ENCODE data around the gene SLC38A7.
"Not testable (repeated sequence)": the region's sequence is repeated elsewhere in the genome, so short reads cannot be mapped to it uniquely, and the experiment has no call there.

SLC38A7 gene

DNA sequence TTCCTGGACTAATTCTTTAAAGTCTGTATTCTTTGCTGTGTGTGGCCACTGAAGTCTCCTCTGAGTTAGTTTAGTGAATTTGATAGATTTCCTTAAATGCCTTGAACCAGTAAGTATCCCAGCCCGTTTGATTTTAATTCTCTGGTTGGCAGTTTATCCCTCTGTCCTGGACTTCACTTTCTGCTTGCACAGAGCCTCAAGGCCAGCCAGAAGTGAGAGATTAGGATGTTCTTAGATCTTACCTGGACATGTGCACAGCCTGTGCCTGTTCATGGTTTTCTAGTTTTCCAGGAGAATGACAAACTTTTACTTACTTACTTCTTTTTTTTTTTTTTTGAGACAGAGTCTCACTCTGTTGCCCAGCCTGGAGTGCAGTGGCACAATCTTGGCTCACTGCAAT, 10.8 kb upstream of the SLC38A7 start:
- no peak for DNase-seq (ENCODE audit: low read depth)
- TF ChIP-seq, protein P1, sequence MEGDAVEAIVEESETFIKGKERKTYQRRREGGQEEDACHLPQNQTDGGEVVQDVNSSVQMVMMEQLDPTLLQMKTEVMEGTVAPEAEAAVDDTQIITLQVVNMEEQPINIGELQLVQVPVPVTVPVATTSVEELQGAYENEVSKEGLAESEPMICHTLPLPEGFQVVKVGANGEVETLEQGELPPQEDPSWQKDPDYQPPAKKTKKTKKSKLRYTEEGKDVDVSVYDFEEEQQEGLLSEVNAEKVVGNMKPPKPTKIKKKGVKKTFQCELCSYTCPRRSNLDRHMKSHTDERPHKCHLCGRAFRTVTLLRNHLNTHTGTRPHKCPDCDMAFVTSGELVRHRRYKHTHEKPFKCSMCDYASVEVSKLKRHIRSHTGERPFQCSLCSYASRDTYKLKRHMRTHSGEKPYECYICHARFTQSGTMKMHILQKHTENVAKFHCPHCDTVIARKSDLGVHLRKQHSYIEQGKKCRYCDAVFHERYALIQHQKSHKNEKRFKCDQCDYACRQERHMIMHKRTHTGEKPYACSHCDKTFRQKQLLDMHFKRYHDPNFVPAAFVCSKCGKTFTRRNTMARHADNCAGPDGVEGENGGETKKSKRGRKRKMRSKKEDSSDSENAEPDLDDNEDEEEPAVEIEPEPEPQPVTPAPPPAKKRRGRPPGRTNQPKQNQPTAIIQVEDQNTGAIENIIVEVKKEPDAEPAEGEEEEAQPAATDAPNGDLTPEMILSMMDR (conservative IDR thresholded peaks at IDR 0.05; ENCODE audit: low read depth, low read length) = no peak
- no peak overlapping the region for H3K4me3 ChIP-seq (ENCODE audit: low read length)

DNA sequence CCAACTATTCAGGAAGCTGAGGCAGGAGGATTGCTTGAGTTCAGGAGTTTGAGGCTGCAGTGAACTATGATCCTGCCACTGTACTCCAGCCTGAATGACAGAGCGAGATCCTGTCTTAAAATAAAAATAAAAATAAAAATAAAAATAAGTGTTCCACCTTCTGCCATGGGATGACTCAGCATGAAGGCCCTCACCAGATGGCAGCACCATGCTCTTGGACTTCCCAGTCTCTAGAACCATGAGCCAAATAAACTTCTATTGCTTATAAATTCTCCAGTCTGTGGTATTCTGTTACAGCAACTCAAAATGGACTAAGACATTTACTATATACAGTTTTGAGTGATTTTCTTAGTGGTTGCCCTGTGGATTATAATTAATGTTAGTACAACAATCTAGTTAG, 7.9 kb upstream of the SLC38A7 start:
- no peak for DNase-seq (ENCODE audit: low read depth)
- TF ChIP-seq, protein P1 (conservative IDR thresholded peaks at IDR 0.05; ENCODE audit: low read depth, low read length) = no peak
- no peak overlapping the region for H3K4me3 ChIP-seq (ENCODE audit: low read length)

GRCh38 chr16:58686985-58687706, 2.6 kb upstream of the SLC38A7 start:
- not testable (repeated sequence) for DNase-seq (ENCODE audit: low read depth); H3K4me3 ChIP-seq (ENCODE audit: low read length)

DNA sequence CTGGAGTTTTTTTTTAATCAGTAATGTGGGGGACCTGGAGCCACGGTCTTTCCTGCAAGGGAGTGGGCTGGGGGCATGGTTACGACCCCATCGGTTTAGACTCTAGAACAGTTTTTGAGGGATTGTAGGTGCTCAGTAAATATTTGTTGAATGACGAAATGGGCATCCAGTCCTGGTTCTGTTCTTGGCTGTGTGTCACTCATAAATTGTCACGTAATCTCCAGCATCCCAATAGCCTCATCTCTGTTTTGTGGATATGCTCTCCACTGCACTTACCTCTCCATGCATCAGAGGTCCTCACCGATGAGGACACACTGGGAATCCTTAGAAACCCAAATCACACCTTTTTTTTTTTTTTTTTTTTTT, 497 bp upstream of the SLC38A7 start:
- DNase-seq (ENCODE audit: low read depth) = no peak
- TF ChIP-seq, protein P1 (conservative IDR thresholded peaks at IDR 0.05; ENCODE audit: low read depth, low read length) = no peak
- peak overlapping the region; percentile 99 for H3K4me3 ChIP-seq (ENCODE audit: low read length)

- DNase-seq (ENCODE audit: low read depth) = no peak
- peak overlapping the region; percentile 99 for H3K4me3 ChIP-seq (ENCODE audit: low read length)
- TF ChIP-seq, protein P1 (conservative IDR thresholded peaks at IDR 0.05; ENCODE audit: low read depth, low read length) = no peak
These were observed 593 bp downstream of the SLC38A7 start for GRCh38 chr16:58684001-58684353.

DNA sequence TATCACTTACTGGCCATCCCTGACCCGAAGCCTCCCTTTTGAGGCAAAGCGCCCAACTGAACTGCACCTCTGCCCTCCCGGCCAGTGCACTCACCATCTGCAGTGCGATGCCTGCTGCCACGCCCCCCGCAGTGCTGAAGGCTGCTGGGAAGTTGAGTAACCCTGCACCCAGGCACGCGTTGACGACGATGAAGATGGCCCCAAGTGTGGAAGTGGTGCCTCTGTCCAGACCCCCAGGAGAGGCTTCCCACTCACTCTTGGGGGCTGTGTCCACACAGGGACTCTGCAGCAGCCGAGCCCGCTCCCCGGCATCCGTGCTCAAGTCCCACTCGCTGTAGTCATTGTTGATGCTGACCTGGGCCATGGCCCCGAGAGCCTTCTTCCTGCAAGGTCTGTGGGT, 4.8 kb downstream of the SLC38A7 start:
- H3K4me3 ChIP-seq (ENCODE audit: low read length) = no peak overlapping the region
- TF ChIP-seq, protein P1 (conservative IDR thresholded peaks at IDR 0.05; ENCODE audit: low read depth, low read length) = no peak
- no peak for DNase-seq (ENCODE audit: low read depth)

GRCh38 chr16:58678716-58679115, 5.9 kb downstream of the SLC38A7 start:
- no peak for DNase-seq (ENCODE audit: low read depth)
- H3K4me3 ChIP-seq (ENCODE audit: low read length) = no peak overlapping the region
- TF ChIP-seq, protein P1 (conservative IDR thresholded peaks at IDR 0.05; ENCODE audit: low read depth, low read length) = peak; percentile 43
